ENCODE data around the gene LRRC7.

GRCh38 chr1:70041317-70042045 lies 473.8 kb downstream of the LRRC7 start:
- TF ChIP-seq CTCF (IDR thresholded peaks at IDR 0.05; ENCODE audit: low read length) (no peak), EZH2phosphoT487 (IDR thresholded peaks at IDR 0.05; ENCODE audit: low read length) (no peak)
